ENCODE measurements around the gene TMX4.
"Not testable (repeated sequence)": the region's sequence is repeated elsewhere in the genome, so short reads cannot be mapped to it uniquely, and the experiment has no call there.

Gene TMX4

DNA sequence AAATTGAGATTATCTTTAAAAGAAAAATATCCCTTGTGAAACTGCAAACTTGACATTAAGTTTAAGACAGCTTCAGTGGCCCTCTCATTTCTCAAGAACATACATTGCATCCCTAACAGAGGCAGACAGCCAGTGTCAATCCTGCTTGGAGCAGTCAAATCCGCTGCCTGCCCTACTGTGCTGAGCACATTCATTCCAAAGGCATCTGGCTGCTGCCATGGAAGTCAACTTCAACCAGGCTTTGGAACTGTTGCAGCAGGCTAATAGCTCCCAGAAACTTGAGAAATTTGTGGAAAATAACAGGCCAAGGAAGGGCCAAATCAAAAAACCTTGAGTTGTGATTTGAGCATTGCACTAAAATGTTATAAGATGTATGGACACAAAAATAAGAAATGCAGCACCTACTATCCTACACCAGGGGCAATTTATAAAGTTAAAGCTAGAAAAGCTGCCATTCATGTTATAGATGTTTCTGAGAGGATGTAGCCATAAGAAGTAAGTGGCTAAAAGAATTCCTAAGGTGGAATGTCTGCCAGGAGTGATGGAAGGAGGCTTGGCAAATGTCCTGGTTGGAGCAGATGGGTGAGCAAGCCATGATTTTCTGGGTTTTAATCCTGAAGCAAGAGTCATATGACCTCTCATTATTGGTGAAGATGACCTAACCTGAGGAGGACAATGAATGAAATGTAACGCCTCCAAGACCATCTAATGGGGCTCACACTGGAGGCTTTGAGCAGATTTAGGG, 47.9 kb downstream of the TMX4 start:
- no peak for DNase-seq (ENCODE audit: low spot score in 2 of 2)
- ATAC-seq (ENCODE audit: low read depth), result no peak
- H3K4me3 Mint-ChIP-seq, result no peak overlapping the region

DNA sequence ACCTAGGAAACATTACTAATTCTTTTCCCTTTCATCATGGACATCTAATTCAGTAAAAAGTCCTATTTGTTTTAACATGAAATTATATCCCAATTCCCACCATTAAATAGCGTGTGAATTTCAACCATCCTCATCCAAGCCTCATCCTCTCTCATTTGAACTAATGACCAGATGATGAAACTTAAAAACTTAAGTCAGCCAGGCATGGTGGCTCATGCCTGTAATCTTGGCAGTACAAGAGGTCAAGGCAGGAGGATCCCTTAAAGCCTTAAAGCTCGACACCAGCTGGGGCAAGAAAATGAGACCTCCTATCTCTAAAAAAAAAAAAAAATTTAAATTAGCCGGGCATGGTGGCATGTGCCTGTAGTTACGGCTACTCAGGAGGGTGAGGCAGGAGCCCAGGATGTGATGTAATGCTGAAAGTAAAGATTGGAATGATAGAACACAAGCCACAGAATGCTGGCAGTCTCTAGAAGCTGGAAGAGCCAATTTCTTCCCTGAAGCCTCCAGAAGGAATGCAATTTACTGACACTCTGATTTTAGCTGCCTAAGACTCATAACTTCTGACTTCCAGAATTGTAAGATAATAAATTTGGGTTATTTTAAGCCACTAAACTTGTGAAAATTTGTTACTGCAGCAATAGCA, 52.2 kb downstream of the TMX4 start:
- DNase-seq (ENCODE audit: low spot score in 2 of 2) (no peak), ATAC-seq (ENCODE audit: low read depth) (no peak)
- Mint-ChIP-seq H3K27me3 (peaks cover 2% of the 10 kb centered on the region), H3K4me1 (no peaks in the 10 kb centered on the region), H3K9me3 (no peaks in the 10 kb centered on the region), H3K4me3 (no peak overlapping the region), H3K36me3 (no peaks in the 10 kb centered on the region), H3K27ac (no peak overlapping the region)

More for the DNA sequence above, 47.9 kb downstream of the TMX4 start:
- no peaks in the 10 kb centered on the region for H3K9me3 Mint-ChIP-seq
- H3K36me3 Mint-ChIP-seq, result no peaks in the 10 kb centered on the region
- H3K27ac Mint-ChIP-seq, result no peak overlapping the region
- H3K4me1 Mint-ChIP-seq, result no peaks in the 10 kb centered on the region
- H3K27me3 Mint-ChIP-seq, result no peaks in the 10 kb centered on the region

DNA sequence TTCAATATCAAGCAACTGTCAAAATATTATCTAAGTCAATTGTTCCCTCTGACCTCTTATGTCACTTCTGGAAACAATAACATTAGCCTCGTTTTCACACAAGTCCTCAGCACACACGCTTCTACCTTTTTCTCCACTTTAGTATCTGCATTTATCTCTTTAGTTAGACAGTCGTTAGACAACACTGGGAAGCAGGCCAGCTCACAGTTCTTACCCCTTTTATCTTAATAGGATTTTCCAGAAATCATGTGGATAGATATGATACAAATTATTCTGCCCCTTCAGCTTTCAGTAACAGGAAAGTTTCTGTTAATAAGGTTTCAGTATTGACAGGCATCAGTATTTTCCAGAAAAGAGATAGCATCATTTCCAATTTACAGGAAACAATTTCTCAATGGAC, 53.4 kb downstream of the TMX4 start:
- Mint-ChIP-seq H3K9me3 (no peaks in the 10 kb centered on the region), H3K27ac (no peak overlapping the region), H3K27me3 (peaks cover 2% of the 10 kb centered on the region), H3K36me3 (no peaks in the 10 kb centered on the region), H3K4me1 (no peaks in the 10 kb centered on the region), H3K4me3 (no peak overlapping the region)
- DNase-seq (ENCODE audit: low spot score in 2 of 2), result no peak
- ATAC-seq (ENCODE audit: low read depth), result no peak

DNA sequence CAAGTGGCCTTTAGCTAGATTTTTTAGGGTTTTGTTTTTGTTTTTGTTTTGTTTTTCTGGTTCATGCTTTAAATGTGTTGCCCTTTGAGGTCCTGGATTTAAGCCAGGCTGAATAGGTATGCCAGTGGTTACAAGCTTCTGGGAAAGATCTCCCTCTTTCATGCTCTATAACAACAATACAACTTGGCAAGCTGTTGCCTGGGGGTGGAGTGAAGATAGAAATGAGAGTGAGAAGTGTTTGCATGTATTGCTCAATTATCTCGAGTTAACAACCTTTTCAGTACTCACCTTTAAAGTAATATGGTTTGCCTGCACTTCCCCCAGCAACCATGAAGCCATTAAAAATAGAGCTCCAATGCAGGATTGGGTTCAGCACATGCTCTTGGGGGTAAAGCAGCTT, 60.1 kb downstream of the TMX4 start:
- peaks cover 4% of the 10 kb centered on the region for H3K9me3 Mint-ChIP-seq
- peaks cover 2% of the 10 kb centered on the region for H3K36me3 Mint-ChIP-seq
- DNase-seq (ENCODE audit: low spot score in 2 of 2), result no peak
- H3K27me3 Mint-ChIP-seq, result peaks cover 11% of the 10 kb centered on the region
- no peak for ATAC-seq (ENCODE audit: low read depth)
- H3K4me3 Mint-ChIP-seq, result no peak overlapping the region
- H3K27ac Mint-ChIP-seq, result no peak overlapping the region
- H3K4me1 Mint-ChIP-seq, result no peaks in the 10 kb centered on the region

DNA sequence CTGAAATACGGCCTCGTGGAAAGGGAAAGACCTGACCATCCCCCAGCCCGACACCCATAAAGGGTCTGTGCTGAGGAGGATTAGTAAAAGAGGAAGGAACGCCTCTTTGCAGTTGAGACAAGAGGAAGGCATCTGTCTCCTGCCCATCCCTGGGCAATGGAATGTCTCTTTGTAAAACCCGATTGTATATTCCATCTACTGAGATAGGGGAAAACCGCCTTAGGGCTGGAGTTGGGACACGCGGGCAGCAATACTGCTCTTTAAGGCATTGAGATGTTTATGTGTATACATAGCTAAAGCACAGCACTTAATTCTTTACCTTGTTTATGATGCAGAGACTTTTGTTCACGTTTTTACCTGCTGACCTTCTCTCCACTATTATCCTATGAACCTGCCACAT, 63.0 kb downstream of the TMX4 start:
- H3K36me3 Mint-ChIP-seq; H3K27ac Mint-ChIP-seq; H3K4me1 Mint-ChIP-seq; DNase-seq (ENCODE audit: low spot score in 2 of 2); ATAC-seq (ENCODE audit: low read depth); H3K9me3 Mint-ChIP-seq; H3K27me3 Mint-ChIP-seq; H3K4me3 Mint-ChIP-seq: not testable (repeated sequence)

DNA sequence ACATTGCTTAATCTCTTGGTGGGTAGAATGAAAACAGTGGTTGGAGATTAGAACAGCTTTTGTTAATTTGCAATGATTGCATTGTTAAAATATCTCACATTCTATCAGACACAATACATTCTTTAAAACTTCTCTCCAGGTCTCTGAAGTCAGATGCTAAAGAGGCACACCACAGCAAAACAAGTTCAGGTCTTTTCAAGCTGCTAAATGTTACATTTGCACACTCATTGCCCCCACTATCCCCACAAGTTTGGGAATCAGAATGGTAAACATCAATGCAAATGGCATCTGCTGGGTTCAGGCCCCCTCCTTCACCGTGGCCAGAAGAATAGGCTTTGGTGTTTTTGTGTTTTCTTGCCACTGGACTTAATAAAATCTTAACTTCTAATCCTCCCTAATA, 69.2 kb downstream of the TMX4 start:
- H3K27me3 Mint-ChIP-seq, result peaks cover 1% of the 10 kb centered on the region
- H3K27ac Mint-ChIP-seq, result no peak overlapping the region
- H3K4me3 Mint-ChIP-seq, result no peak overlapping the region
- H3K4me1 Mint-ChIP-seq, result no peaks in the 10 kb centered on the region
- no peaks in the 10 kb centered on the region for H3K36me3 Mint-ChIP-seq
- ATAC-seq (ENCODE audit: low read depth) (no peak), DNase-seq (ENCODE audit: low spot score in 2 of 2) (no peak)
- H3K9me3 Mint-ChIP-seq, result peaks cover 5% of the 10 kb centered on the region

DNA sequence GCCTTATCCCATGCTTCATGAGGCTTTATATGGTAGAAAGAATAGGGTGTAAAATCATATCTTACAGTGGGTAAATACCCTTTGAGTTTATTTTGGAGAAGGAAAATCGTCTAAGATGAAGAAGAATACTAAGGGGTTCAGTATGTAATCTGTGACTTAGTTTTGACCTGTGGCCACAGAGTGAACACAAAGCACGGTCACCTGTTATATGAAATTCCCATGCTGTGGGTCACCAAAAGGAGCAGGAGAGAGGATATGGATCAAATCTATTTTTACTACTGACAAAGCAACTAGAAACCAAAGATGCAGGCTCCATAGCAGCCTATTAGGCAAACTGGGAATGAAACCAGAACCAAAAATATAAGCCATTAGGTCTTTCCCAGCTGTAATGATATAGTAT, 75.7 kb downstream of the TMX4 start:
- H3K27me3 Mint-ChIP-seq, result peaks cover 1% of the 10 kb centered on the region
- no peaks in the 10 kb centered on the region for H3K36me3 Mint-ChIP-seq
- DNase-seq (ENCODE audit: low spot score in 2 of 2), result no peak
- no peak overlapping the region for H3K4me3 Mint-ChIP-seq
- no peak for ATAC-seq (ENCODE audit: low read depth)
- no peaks in the 10 kb centered on the region for H3K4me1 Mint-ChIP-seq
- no peak overlapping the region for H3K27ac Mint-ChIP-seq
- H3K9me3 Mint-ChIP-seq, result peaks cover 4% of the 10 kb centered on the region

DNA sequence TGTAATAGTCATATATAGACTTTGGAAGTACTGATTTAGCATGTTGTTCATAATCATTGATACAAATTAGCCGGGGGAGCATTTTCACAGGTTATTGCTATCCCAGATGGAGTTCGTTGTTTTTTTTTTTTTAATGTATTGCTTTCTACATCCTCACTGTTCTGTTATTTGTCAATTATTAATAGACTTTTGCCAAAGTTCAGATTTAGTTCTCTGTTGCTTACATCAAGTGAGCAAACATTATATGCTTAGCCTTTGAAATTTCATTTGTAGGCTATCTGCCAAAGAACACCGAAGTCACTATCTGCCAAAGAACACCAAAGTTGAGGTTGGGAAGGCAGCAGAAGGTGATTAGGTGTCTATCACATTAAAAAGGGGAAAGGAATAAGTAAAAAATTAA, 79.2 kb downstream of the TMX4 start, which contains the start of gene HAO1:
Gene HAO1 (minus strand): TSS at position 118 of the 400 bp plus-strand sequence. CDS start 36 bp downstream, at position 82.
- Mint-ChIP-seq H3K27ac (no peak within 1 kb of the TSS), H3K36me3 (no peaks in the 10 kb centered on the region), H3K4me3 (no peak within 1 kb of the TSS), H3K27me3 (peaks cover 2% of the 10 kb centered on the region), H3K9me3 (no peaks in the 10 kb centered on the region), H3K4me1 (peaks cover 4% of the 10 kb centered on the region)
- DNase-seq (ENCODE audit: low spot score in 2 of 2) (no peak), ATAC-seq (ENCODE audit: low read depth) (no peak)

DNA sequence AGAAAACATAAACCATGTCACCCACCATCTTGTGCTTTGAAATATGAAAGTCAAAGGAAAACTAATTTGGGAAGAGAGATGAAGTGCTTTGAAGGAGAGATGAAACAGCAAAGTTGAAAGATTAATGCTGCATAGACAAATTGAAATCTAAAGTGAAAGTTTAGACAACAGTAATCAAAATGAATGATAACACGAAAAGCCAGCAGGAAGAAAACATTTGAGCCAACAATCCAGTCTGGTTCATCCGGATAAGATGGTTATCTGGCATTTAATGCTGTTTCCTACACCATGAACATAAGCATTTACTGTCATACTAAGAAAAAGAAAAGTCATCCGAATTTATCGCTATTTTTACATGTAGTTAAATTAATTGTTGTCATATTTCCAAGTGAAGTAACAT, 79.9 kb downstream of the TMX4 start:
- no peaks in the 10 kb centered on the region for H3K36me3 Mint-ChIP-seq
- ATAC-seq (ENCODE audit: low read depth), result no peak
- no peak for DNase-seq (ENCODE audit: low spot score in 2 of 2)
- H3K4me3 Mint-ChIP-seq, result no peak overlapping the region
- H3K9me3 Mint-ChIP-seq, result no peaks in the 10 kb centered on the region
- no peak overlapping the region for H3K27ac Mint-ChIP-seq
- peaks cover 2% of the 10 kb centered on the region for H3K27me3 Mint-ChIP-seq
- peaks cover 8% of the 10 kb centered on the region for H3K4me1 Mint-ChIP-seq

DNA sequence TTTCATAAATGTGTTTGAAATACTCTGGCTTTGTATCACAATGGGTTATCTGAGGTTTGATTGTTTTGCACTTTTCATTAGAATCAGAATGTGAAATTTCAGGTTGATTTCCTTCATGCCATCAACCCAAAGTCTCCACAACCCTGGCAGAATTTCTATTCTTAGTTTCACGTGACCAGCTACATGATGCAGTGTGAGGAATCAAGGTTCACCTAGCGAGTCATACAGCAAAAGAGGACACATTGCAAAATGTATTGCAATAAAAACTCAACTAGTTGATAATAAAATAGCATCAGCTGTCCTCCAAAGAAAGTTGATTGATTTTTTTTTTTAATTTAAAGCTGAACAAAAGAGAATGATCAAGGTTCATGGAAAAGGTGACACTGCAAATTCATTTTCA, 81.5 kb downstream of the TMX4 start:
- no peak overlapping the region for H3K4me3 Mint-ChIP-seq
- no peak for ATAC-seq (ENCODE audit: low read depth)
- H3K36me3 Mint-ChIP-seq, result no peaks in the 10 kb centered on the region
- no peaks in the 10 kb centered on the region for H3K9me3 Mint-ChIP-seq
- no peak for DNase-seq (ENCODE audit: low spot score in 2 of 2)
- peaks cover 8% of the 10 kb centered on the region for H3K4me1 Mint-ChIP-seq
- peaks cover 3% of the 10 kb centered on the region for H3K27me3 Mint-ChIP-seq
- no peak overlapping the region for H3K27ac Mint-ChIP-seq

DNA sequence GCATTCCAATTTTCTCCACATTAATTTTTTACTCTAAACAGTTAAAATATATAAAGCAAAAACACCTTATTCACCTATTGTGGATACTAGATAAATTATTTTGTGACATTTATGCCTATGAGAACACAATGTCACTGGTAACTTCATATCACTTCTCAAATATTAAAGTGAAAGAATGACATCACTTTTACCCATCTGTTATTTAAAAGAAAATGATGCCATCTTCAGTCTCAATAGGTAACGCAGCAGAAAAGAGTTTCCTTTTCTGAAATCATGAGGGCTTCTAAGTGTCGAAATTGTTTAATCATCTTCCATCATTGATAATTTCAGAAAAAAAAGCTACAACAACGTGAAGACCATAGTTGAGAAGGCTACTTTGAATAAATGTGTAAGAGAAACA, 82.2 kb downstream of the TMX4 start:
- Mint-ChIP-seq H3K36me3 (no peaks in the 10 kb centered on the region), H3K27me3 (peaks cover 3% of the 10 kb centered on the region), H3K9me3 (no peaks in the 10 kb centered on the region), H3K4me1 (peaks cover 8% of the 10 kb centered on the region), H3K27ac (no peak overlapping the region), H3K4me3 (no peak overlapping the region)
- DNase-seq (ENCODE audit: low spot score in 2 of 2) (no peak), ATAC-seq (ENCODE audit: low read depth) (no peak)

DNA sequence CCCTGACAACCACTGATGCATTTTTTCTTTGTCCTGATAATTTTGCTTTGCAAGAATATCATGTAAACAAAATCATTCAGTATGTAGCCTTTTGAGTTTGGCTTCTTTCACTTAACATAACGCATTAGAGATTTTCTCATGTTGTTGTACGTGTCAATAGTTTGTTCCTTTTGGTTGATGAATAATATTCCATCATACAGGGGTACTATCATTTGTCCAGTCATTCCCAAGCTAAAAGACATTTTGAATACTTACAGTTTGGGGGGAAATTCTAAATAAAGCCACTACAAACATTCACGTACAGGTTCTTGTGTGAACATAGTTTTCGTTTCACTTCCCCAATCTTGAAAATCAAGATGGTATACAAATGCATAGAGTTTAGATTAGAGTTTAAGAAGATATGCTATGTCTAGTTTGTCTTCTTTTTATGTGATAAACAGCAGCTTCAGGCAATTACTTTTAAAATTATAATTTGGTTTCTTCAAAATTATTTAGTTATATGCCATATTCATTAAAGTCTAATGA, 84.5 kb downstream of the TMX4 start:
- no peak overlapping the region for H3K27ac Mint-ChIP-seq
- H3K27me3 Mint-ChIP-seq, result peaks cover 5% of the 10 kb centered on the region
- no peak overlapping the region for H3K4me3 Mint-ChIP-seq
- peak; percentile 45 for ATAC-seq (ENCODE audit: low read depth)
- DNase-seq (ENCODE audit: low spot score in 2 of 2), result no peak
- no peaks in the 10 kb centered on the region for H3K9me3 Mint-ChIP-seq
- H3K36me3 Mint-ChIP-seq, result no peaks in the 10 kb centered on the region
- peaks cover 10% of the 10 kb centered on the region for H3K4me1 Mint-ChIP-seq

DNA sequence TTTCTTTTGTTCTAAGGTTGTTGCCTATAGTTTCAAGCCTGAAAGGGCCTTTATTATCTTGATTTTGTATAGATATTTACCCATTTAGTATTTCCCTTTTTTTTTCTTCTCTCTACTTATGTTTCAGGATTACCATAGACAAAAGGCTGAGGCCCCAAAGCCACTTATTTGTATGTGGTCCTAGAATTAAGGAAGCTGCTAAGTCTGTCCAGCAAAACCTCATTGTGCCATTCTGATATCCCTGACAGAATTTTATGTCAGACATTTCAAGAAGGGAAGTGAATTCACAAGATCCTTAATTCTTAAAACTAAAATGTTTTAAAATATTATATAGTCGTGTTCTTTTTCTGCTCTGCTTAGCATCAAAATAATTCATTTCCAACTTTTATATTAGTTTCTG, 86.2 kb downstream of the TMX4 start:
- H3K9me3 Mint-ChIP-seq, result no peaks in the 10 kb centered on the region
- DNase-seq (ENCODE audit: low spot score in 2 of 2) (no peak), ATAC-seq (ENCODE audit: low read depth) (no peak)

DNA sequence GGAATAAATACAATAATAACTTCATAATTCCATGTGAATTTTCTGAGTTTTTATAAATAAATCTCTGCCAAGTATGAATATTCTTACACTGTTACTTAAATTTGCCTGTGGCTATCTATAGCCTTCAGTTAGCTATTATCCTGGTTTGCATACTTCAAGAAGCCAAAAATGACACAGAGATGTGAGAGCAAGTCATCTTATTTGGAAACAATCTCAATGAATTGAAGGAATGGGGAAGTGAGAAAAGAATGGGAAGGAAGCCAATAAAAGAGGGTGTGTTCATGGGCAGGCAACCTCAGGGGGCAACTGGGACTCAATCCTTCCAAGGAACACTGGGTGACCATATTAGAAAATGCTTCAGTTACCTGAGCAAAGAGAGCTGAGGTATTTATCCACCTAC, 89.2 kb downstream of the TMX4 start:
- DNase-seq (ENCODE audit: low spot score in 2 of 2) (no peak), ATAC-seq (ENCODE audit: low read depth) (no peak)
- peaks cover 3% of the 10 kb centered on the region for H3K27me3 Mint-ChIP-seq
- no peak overlapping the region for H3K27ac Mint-ChIP-seq
- H3K4me3 Mint-ChIP-seq, result no peak overlapping the region
- H3K36me3 Mint-ChIP-seq, result no peaks in the 10 kb centered on the region
- H3K9me3 Mint-ChIP-seq, result no peaks in the 10 kb centered on the region
- peaks cover 6% of the 10 kb centered on the region for H3K4me1 Mint-ChIP-seq

More for the DNA sequence above, 86.2 kb downstream of the TMX4 start:
- Mint-ChIP-seq H3K27me3 (peaks cover 5% of the 10 kb centered on the region), H3K4me1 (peaks cover 10% of the 10 kb centered on the region), H3K27ac (no peak overlapping the region), H3K4me3 (no peak overlapping the region), H3K36me3 (no peaks in the 10 kb centered on the region)
